Adrenal gland (tissue), 12 donors: ENCODE data around the gene FASTK. TPM values are rescaled to one million over a fixed set of nuclear protein-coding genes. Genes with fewer than 3 reads are reported as not detected.

Experiments
- DNase-seq, 7 donors: peaks; one replicate each; pipeline ENCODE4 v3.0.0-alpha.2; 2019 to 2020
- H3K27ac ChIP-seq, 5 donors: fragments of 200-600 bp; sonication (generic) in 4 of 5; 1 replicate in 3 of 5; 2 replicates in 2 of 5; pipeline versions ENCODE4 v1.5.1 to v1.8.0; 2016 to 2020; ENCODE audit warnings: mild to moderate bottlenecking in 1 of 5
- H3K27me3 ChIP-seq: fragments of 200-600 bp; 2 replicates; pipeline ENCODE4 v1.8.0; 2021
- H3K36me3 ChIP-seq, 2 donors: fragments of 200-600 bp; replicated peaks in 1 of 2; 1 replicate in 1 of 2; 2 replicates in 1 of 2; pipeline versions ENCODE4 v1.5.1 to v1.8.0; 2018 to 2022
- H3K4me1 ChIP-seq, 2 donors: fragments of 200-600 bp; replicated peaks in 1 of 2; 1 replicate in 1 of 2; 2 replicates in 1 of 2; pipeline versions ENCODE4 v1.5.1 to v1.8.0; 2018 to 2021
- H3K4me3 ChIP-seq, 4 donors: fragments of 200-600 bp; sonication (generic) in 3 of 4; one replicate each; pipeline ENCODE4 v1.5.1; 2016 to 2018
- H3K9me3 ChIP-seq, 3 donors: fragments of 200-600 bp; sonication (generic) in 1 of 3; replicated peaks in 1 of 3; 1 replicate in 2 of 3; 2 replicates in 1 of 3; pipeline versions ENCODE4 v1.5.1 to v1.8.0; 2016 to 2021
- CTCF ChIP-seq, 6 experiments: fragments of 450-650 bp in 4 of 6; fragments of 200-600 bp in 2 of 6; sonication (generic) in 1 of 6; IDR thresholded peaks; 1 replicate in 5 of 6; 2 replicates in 1 of 6; pipeline versions ENCODE4 v1.5.1 to v1.8.0; 2016 to 2021; ENCODE audit warnings: antibody characterized with exemption in 6 of 6, mild to moderate bottlenecking in 2 of 6, moderate library complexity in 1 of 6
- POLR2A ChIP-seq, 2 donors: fragments of 450-650 bp; IDR thresholded peaks; one replicate each; pipeline ENCODE4 v1.6.1; 2017; ENCODE audit warnings: antibody characterized with exemption in 2 of 2, mild to moderate bottlenecking in 2 of 2, moderate library complexity in 1 of 2
- WGBS, 4 donors: extraction: QIAGEN DNeasy Blood & Tissue Kit in 2 of 4; methylation state at CpG; one replicate each; pipeline versions ENCODE4 v1.1.5 to v1.1.7; 2013 to 2017; 5-methylcytosine and 5-hydroxymethylcytosine counted together
- intact Hi-C, 2 donors: fragments of 100-400 bp; cut with DNase I; formaldehyde crosslinking; loops; one replicate each; pipeline versions ENCODE4 v1.14.1 to v1.15.0; 2022 to 2023
- polyA plus RNA-seq, 3 donors: library from polyadenylated mRNA; stranded (reverse); fragments of 200-250 nt in 2 of 3; fragments of 350-450 nt in 1 of 3; fragmentation: Illumina TruSeq in 1 of 3; extraction: RNeasy Lipid Tissue Mini Kit (QIAGEN cat#74804) in 1 of 3; gene quantifications; one replicate each; pipeline ENCODE4 v1.2.3, GENCODE V29; 2013 to 2014
- total RNA-seq, 9 donors: library from RNA; depleted of rRNA in 4 of 9; stranded (reverse); fragments of >200 nt in 4 of 9; fragments of 120-200 nt in 1 of 9; fragmentation: NEBNext Ultra II Directional in 1 of 9; extraction: Animal tissue kit (Norgen Biotek cat#: 25700) in 1 of 9; gene quantifications; one replicate each; pipeline versions ENCODE4 v1.1.0 to v1.2.4, GENCODE V29; 2013 to 2023
- donor health status: healthy with polysubstance abuse.
- donor health status: Bipolar disorder and iron deficiency.
- donor health status: DM: yes; HTN: yes; CAD: no.
- donor health status: DM: no; HTN: no; CAD: no.
- donor health status: DM: no; HTN: no; CAD: no.
- donor health status: DM: yes; HTN: yes; CAD: no.

Gene FASTK
- total and polyA plus RNA-seq, 12 donors = 21.4 to 516 (median 85.8) TPM

DNA sequence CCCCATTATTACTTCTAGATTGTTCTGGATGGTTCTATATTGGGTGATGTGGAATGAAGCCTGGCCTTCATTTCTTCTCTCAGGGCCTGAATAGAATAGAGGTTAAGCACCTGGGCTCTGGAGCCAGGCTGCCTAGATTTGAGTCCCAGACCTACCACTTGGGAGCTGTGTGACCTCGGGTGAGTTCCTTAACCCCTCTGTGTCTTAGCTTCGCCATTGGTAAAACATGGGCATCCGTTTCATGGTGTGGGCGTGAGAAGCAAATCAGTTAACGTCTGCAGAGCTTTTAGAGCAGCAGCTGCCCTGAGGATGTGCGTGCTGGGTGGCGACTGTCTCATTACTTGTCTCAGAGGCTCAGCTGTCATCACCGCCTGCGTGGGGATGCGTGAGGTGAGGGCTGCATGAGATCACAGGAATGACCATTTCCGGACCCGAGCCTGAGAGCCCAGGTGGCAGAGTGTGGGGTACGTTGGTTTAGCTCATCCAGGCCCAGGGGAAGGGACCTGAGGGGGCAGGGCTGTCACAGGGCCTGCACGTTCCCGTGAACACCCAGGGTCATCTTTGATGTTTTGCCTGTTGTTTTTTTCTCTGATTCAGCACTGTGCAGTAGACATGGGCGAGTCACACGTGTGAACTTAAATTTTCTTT is 15.3 kb upstream of the FASTK start:
- Histone ChIP-seq H3K27ac (peak overlapping the region in 1 of 5 donors; percentile 34), H3K4me1 (peaks cover 0 to 7% of the 10 kb centered on the region in 2 donors)

DNA sequence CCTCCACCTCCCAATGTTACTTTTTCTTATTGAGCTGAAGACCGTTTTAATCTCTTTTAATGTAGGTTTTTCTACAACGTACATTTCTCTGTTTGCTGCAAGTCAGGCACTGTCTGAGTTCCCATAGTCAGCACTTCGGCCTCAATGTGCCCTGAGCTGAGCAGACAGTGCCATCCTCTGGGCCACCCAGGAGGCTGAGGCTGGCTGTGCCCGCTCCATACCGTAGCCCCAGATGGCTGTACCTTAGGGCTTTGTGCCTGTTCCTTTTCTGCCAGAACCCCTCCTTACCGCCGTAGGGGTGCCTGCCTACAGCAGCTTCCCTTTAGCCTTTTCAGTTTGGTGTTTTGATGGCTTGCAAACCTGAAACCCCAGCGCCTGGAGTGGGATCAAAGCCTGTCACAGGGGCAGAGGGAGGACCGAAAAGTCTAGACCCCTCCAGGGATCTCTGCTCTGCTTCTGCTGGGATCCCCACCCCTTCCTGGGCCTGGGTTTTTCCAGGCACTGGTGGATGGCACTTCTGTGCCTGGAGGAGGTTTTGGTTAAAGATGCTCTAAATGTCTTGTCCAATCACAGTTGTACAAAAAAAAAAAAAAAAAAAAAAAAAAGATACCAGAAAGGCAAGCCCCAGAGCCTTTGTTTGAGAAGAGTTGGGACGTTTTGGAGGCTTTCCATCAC is 14.7 kb upstream of the FASTK start:
- intact Hi-C loops = no loop called here
- DNase-seq = peak in 1 of 7 donors; percentile 6
- peak overlapping the region in 1 of 5 donors; percentile 34 for H3K27ac ChIP-seq

More for the DNA sequence above, 15.3 kb upstream of the FASTK start:
- TF ChIP-seq POLR2A (IDR thresholded peaks at IDR 0.05) = no peak
- TF ChIP-seq CTCF (IDR thresholded peaks at IDR 0.05) = no peak
- H3K4me3 ChIP-seq = no peak overlapping the region
- WGBS, 4 donors = 69 to 79% (median 69%) methylated on average over 10 to 17 of the region's 17 CpGs
- H3K27me3 ChIP-seq = no peaks in the 10 kb centered on the region
- no peaks in the 10 kb centered on the region for H3K9me3 ChIP-seq
- intact Hi-C loops = no loop called here
- H3K36me3 ChIP-seq = no peaks in the 10 kb centered on the region
- DNase-seq = peak in 3 of 7 donors; percentile 11 to 84 (median 26)

DNA sequence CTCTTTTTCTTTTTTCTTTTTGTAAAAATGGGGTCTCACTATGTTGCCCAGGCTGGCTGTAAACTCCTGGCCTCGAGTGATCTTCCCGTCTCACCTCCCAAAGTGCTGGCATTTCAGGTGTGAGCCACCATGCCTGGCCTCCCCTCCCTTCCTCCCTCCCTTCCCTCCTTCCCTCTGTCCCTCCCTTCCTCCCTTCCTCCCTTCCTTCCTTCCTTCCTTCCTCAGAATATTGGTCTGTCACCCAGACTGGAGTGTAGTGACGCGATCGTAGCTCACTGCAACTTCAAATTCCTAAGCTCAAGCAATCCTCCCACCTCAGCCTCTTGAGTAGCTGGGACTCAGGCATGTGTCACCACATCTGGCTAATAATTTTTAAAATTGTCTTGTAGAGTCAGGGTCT is 14.1 kb upstream of the FASTK start:
- no peaks in the 10 kb centered on the region for H3K27me3 ChIP-seq
- no peak for TF ChIP-seq CTCF (IDR thresholded peaks at IDR 0.05)
- TF ChIP-seq POLR2A (IDR thresholded peaks at IDR 0.05) = no peak
- H3K4me3 ChIP-seq = no peak overlapping the region
- no peak overlapping the region for H3K27ac ChIP-seq
- no peaks in the 10 kb centered on the region for H3K36me3 ChIP-seq
- DNase-seq = no peak
- 83 to 88% (median 86%) methylated on average over 5 of the region's 5 CpGs for WGBS, 4 donors
- H3K9me3 ChIP-seq = no peaks in the 10 kb centered on the region
- intact Hi-C loops = no loop called here
- peaks cover 4 to 20% of the 10 kb centered on the region in 2 donors for H3K4me1 ChIP-seq

More for the DNA sequence above, 14.7 kb upstream of the FASTK start:
- 74 to 78% (median 76%) methylated on average over 10 of the region's 10 CpGs for WGBS, 4 donors
- Histone ChIP-seq H3K27me3 (no peaks in the 10 kb centered on the region), H3K4me1 (peaks cover 0 to 14% of the 10 kb centered on the region in 2 donors), H3K9me3 (no peaks in the 10 kb centered on the region), H3K36me3 (no peaks in the 10 kb centered on the region), H3K4me3 (no peak overlapping the region)
- no peak for TF ChIP-seq CTCF (IDR thresholded peaks at IDR 0.05)
- no peak for TF ChIP-seq POLR2A (IDR thresholded peaks at IDR 0.05)

- H3K4me1 ChIP-seq = peaks cover 5 to 29% of the 10 kb centered on the region in 2 donors
- H3K4me3 ChIP-seq = no peak overlapping the region
- no peaks in the 10 kb centered on the region for H3K27me3 ChIP-seq
- 86 to 94% (median 92%) methylated on average over 5 to 6 of the region's 6 CpGs for WGBS, 4 donors
- H3K27ac ChIP-seq = no peak overlapping the region
- TF ChIP-seq CTCF (IDR thresholded peaks at IDR 0.05) (no peak), POLR2A (IDR thresholded peaks at IDR 0.05) (no peak)
- intact Hi-C loops = no loop called here
- no peaks in the 10 kb centered on the region for H3K9me3 ChIP-seq
- no peak for DNase-seq
- no peaks in the 10 kb centered on the region for H3K36me3 ChIP-seq
These were observed 13.1 kb upstream of the FASTK start for GRCh38 chr7:151093748-151094147.
